Measurements from ENCODE around the gene MAN2B2.

The MAN2B2 gene

GRCh38 chr4:6580353-6580752 lies 5.4 kb downstream of the MAN2B2 start:
- no peak for TF ChIP-seq CTCF (IDR thresholded peaks at IDR 0.05; ENCODE audit: insufficient read depth, low read depth, low read length, missing control alignments)
- no peak for DNase-seq (ENCODE audit: low read depth)
- H3K4me3 ChIP-seq (ENCODE audit: low read length) = no peak overlapping the region

- no peak for TF ChIP-seq CTCF (IDR thresholded peaks at IDR 0.05; ENCODE audit: insufficient read depth, low read depth, low read length, missing control alignments)
- no peak overlapping the region for H3K4me3 ChIP-seq (ENCODE audit: low read length)
- no peak for DNase-seq (ENCODE audit: low read depth)
Observed at GRCh38 chr4:6581566-6582121, 6.7 kb downstream of the MAN2B2 start.

GRCh38 chr4:6582889-6583490 lies 8.0 kb downstream of the MAN2B2 start:
- H3K4me3 ChIP-seq (ENCODE audit: low read length) = no peak overlapping the region
- no peak for TF ChIP-seq CTCF (IDR thresholded peaks at IDR 0.05; ENCODE audit: insufficient read depth, low read depth, low read length, missing control alignments)
- peak; percentile 38 for DNase-seq (ENCODE audit: low read depth)

- no peak for DNase-seq (ENCODE audit: low read depth)
- no peak for TF ChIP-seq CTCF (IDR thresholded peaks at IDR 0.05; ENCODE audit: insufficient read depth, low read depth, low read length, missing control alignments)
- H3K4me3 ChIP-seq (ENCODE audit: low read length) = no peak overlapping the region
Observed at GRCh38 chr4:6584865-6585264, 9.9 kb downstream of the MAN2B2 start.

GRCh38 chr4:6586715-6587325 lies 11.8 kb downstream of the MAN2B2 start:
- DNase-seq (ENCODE audit: low read depth) = no peak
- no peak overlapping the region for H3K4me3 ChIP-seq (ENCODE audit: low read length)
- TF ChIP-seq CTCF (IDR thresholded peaks at IDR 0.05; ENCODE audit: insufficient read depth, low read depth, low read length, missing control alignments) = no peak

- DNase-seq (ENCODE audit: low read depth) = no peak
- no peak overlapping the region for H3K4me3 ChIP-seq (ENCODE audit: low read length)
- no peak for TF ChIP-seq CTCF (IDR thresholded peaks at IDR 0.05; ENCODE audit: insufficient read depth, low read depth, low read length, missing control alignments)
Observed at GRCh38 chr4:6589444-6589843, 14.5 kb downstream of the MAN2B2 start.

- TF ChIP-seq CTCF (IDR thresholded peaks at IDR 0.05; ENCODE audit: insufficient read depth, low read depth, low read length, missing control alignments) = no peak
- H3K4me3 ChIP-seq (ENCODE audit: low read length) = no peak overlapping the region
- DNase-seq (ENCODE audit: low read depth) = no peak
Observed at GRCh38 chr4:6591313-6591712, 16.3 kb downstream of the MAN2B2 start.
